ENCODE measurements around the gene DECR2.

The DECR2 gene

GRCh38 chr16:363110-363765, 38.4 kb upstream of the DECR2 start:
- Mint-ChIP-seq H3K4me3 (no peak overlapping the region), H3K36me3 (peaks cover 8% of the 10 kb centered on the region), H3K27ac (no peak overlapping the region), H3K4me1 (peaks cover 9% of the 10 kb centered on the region), H3K9me3 (no peaks in the 10 kb centered on the region)
- ATAC-seq (no peak), DNase-seq (ENCODE audit: low spot score in 2 of 2) (no peak)

DNA sequence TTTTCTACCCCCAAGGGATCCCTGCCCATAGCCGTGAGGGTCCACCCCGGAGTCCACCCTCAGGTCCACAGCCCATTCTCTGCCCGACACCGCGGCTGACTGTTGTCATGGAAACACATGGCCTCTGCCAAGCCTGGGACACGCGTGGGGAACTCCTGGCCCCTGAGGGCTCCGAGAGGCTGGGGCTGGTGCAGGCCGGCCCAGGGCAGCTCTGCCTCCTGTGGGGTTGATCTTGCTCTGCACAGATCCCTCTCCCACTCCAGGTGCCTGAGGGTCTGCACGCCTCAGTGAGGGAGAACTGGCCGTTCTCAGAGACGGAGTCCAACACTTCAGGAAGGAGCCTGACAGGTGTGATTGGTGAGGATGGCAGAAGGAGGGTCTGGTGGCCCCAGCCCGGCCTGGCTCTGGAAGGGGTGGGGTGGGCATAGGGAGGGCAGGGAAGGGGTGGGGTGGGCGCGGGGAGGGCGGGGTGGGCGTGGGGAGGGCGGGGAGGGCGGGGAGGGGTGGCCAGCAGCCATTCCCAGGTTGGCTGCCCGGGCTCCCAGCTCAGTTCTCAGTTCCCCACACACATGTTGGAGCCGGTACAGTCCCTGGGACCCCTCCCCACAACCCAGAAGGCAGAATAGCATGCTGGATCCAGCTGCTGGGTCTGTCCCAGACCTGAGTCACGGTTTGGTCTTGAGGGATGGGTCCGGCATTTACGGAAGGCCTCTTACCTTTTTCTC, 37.8 kb upstream of the DECR2 start:
- Mint-ChIP-seq H3K36me3 (peaks cover 10% of the 10 kb centered on the region), H3K4me1 (peaks cover 9% of the 10 kb centered on the region), H3K27ac (no peak overlapping the region), H3K9me3 (no peaks in the 10 kb centered on the region), H3K4me3 (no peak overlapping the region)
- DNase-seq (ENCODE audit: low spot score in 2 of 2) (no peak), ATAC-seq (no peak)

DNA sequence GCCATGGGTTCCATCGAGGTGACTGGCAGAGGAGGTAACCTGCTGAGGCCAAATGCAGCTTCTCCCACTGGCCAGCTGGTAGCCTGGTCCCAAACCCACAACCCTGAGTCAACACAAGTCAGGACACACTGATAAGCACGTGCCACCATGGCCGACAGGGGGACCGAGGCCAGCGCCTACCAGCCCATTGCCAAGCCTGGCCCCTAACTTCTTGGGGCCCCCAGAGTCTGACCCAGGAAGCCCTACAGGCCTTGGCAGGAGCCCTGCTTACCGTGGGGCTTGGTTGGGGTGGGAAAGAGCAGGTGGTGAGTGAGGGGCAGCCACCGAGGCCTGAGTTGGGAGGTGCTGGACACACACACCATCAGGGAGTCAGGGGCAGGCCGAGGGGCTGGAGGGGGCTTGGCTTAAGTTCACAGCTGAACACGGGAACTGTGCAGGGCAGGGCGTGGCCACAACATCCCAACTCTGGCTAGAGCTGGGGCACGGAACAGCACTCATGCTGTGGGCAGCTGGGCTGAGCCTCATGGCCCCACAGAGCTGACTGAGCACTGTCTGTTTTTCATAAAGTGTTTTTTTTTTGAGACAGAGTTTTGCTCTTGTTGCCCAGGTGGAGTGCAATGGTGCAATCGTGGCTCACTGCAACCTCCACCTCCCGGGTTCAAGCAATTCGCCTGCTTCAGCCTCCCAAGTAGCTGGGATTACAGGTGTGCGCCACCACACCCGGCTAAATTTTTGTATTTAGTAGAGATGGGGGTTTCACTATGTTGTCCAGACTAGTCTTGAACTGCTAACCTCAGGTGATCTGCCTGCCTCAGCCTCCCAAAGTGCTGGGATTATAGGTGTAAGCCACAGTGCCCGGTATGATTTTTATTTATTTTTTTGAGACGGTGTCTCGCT, 36.8 kb upstream of the DECR2 start:
- Mint-ChIP-seq H3K9me3 (no peaks in the 10 kb centered on the region), H3K4me1 (peaks cover 15% of the 10 kb centered on the region), H3K4me3 (no peak overlapping the region), H3K36me3 (peaks cover 15% of the 10 kb centered on the region), H3K27ac (no peak overlapping the region)
- ATAC-seq (no peak), DNase-seq (ENCODE audit: low spot score in 2 of 2) (no peak)

GRCh38 chr16:366476-366875, 35.2 kb upstream of the DECR2 start:
- DNase-seq (ENCODE audit: low spot score in 2 of 2) (no peak), ATAC-seq (no peak)
- Mint-ChIP-seq H3K4me3 (no peak overlapping the region), H3K4me1 (peaks cover 26% of the 10 kb centered on the region), H3K27ac (no peak overlapping the region), H3K9me3 (no peaks in the 10 kb centered on the region), H3K36me3 (peaks cover 24% of the 10 kb centered on the region)

DNA sequence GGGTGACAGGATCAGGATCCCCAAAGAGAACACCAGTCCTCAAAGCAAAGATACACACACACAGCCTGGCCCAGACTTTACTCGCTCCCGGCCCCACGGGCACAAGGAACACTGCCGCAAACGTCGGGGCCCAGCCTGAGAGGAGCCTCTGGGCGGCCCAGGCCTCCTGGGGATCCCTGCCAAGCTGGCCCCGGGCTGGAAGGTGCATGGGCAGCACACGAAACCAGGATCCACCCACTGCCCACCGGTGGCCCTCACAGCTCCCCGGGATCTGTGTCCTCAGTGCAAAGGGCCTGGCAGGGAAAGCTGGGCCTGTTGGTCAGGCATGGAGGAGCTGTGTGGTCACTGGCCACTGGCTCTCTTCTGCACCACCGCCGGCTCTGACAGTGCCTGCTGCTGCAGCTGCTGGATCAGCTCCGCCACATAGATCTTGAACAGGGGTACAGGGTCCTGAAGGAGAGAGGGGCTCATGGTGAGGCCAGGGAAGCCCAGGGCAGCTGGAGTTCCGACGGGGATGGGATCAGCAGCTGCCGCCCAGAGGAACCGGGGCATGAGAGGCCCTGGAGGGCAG, 34.3 kb upstream of the DECR2 start:
- Mint-ChIP-seq H3K36me3 (peaks cover 24% of the 10 kb centered on the region), H3K4me3 (no peak overlapping the region), H3K4me1 (peaks cover 23% of the 10 kb centered on the region), H3K9me3 (no peaks in the 10 kb centered on the region), H3K27ac (no peak overlapping the region)
- DNase-seq (ENCODE audit: low spot score in 2 of 2), result no peak
- ATAC-seq, result no peak

DNA sequence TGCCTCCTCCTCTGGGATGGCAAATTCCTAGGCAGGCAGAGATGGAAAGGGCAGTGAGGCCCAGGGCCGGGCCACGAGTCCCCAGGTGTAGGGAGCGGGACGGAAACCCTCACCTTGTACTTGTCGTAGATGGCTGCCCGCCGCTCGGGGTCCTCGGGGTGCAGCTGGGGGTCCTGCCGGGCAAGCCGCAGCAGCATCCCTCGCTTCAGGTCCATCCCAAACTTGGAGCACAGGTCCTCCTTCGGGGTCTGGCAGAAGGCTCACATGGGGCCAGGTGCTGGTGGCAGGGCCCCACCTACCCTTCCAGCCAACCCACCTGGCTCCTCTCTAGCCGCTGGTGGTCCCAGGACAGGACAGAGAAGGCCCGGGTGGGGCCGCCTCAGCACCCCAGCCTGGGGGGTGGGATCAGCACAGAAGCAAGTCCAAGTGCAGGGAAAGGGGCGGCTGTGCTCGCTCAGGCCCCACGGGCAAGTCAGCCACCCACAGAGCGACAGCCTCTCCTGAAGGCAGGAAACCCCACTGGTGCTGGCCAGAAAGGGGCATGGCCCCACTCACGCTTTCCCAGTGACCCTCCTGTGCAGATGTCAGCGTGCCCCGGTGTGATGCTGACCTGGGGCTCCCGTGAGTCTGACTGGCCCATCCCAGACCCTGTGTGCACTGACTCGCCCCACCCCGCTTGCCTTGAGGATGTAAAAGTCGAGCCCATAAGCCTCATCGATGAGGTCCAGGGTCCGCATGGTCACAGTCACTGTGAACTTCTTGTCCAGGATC, 33.1 kb upstream of the DECR2 start:
- Mint-ChIP-seq H3K9me3 (no peaks in the 10 kb centered on the region), H3K36me3 (peaks cover 24% of the 10 kb centered on the region), H3K4me1 (peaks cover 22% of the 10 kb centered on the region), H3K27ac (no peak overlapping the region), H3K4me3 (no peak overlapping the region)
- DNase-seq (ENCODE audit: low spot score in 2 of 2) (no peak), ATAC-seq (no peak)

DNA sequence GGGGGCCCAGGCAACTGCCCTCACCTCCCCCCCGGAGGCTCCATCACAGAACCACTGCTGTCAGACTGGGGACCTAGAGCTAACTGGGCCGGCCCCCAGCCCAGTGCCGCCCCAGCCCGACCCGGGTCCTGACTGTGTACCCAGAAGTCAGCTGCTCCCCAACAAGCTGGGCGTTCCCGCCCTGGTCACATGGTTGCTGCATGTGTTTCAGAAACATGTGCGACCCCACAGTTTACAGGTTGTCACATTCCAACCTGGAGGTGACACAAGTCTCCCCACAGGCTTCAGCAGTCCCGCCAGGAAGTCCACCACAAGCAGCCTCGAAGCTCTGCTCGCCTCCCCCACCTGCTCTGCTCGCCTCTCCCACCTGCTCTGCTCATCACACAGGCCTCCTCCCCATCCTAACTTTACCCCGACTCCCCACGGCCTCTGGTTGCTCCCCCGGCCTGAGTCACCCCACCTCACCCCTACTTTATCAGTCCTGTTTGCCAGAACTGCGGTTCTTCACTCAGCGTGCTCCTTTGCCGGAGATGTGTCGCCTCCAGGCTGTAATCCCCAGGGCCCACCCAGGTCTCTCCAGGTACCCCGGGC, 32.3 kb upstream of the DECR2 start:
- Mint-ChIP-seq H3K36me3 (peaks cover 24% of the 10 kb centered on the region), H3K4me3 (peak overlapping the region; percentile 85), H3K9me3 (no peaks in the 10 kb centered on the region), H3K4me1 (peaks cover 22% of the 10 kb centered on the region), H3K27ac (peak overlapping the region; percentile 97)
- ATAC-seq (no peak), DNase-seq (ENCODE audit: low spot score in 2 of 2) (no peak)

GRCh38 chr16:369866-370436, 31.7 kb upstream of the DECR2 start:
- Mint-ChIP-seq H3K4me1 (peaks cover 22% of the 10 kb centered on the region), H3K27ac (peak overlapping the region; percentile 97), H3K36me3 (peaks cover 26% of the 10 kb centered on the region), H3K9me3 (no peaks in the 10 kb centered on the region), H3K4me3 (peak overlapping the region; percentile 85)
- no peak for DNase-seq (ENCODE audit: low spot score in 2 of 2)
- no peak for ATAC-seq

DNA sequence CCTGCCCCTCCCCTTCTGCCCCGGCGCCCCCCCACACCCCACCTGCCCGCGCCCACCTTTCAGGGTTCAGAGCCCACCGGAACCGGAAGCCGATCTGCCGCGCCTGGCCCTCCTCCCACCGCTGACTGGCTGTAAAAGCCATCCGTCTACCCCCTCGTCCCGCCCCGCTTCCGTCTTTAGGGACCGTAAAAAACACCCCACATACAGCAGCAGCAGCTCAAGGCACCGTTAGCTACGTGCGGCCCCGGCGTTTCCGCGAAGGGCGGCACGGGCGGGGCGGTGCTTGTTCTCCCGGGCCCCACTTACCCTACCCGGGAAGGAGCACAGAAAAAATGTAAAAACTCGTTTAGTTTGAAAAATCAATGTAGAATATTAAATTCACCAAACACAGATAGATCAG, 31.2 kb upstream of the DECR2 start, which contains the start of gene MRPL28:
Gene MRPL28, minus strand, starts transcription at position 96 of the 400 bp plus-strand sequence. CDS start 320 bp downstream, outside the sequence.
- H3K9me3 Mint-ChIP-seq, result no peaks in the 10 kb centered on the region
- H3K4me1 Mint-ChIP-seq, result peaks cover 22% of the 10 kb centered on the region
- H3K27ac Mint-ChIP-seq, result peak within 1 kb of the TSS; percentile 97
- H3K36me3 Mint-ChIP-seq, result peaks cover 30% of the 10 kb centered on the region
- ATAC-seq (peak; percentile 98), DNase-seq (ENCODE audit: low spot score in 2 of 2) (peak; percentile 90 to 98)
- peak within 1 kb of the TSS; percentile 85 for H3K4me3 Mint-ChIP-seq

DNA sequence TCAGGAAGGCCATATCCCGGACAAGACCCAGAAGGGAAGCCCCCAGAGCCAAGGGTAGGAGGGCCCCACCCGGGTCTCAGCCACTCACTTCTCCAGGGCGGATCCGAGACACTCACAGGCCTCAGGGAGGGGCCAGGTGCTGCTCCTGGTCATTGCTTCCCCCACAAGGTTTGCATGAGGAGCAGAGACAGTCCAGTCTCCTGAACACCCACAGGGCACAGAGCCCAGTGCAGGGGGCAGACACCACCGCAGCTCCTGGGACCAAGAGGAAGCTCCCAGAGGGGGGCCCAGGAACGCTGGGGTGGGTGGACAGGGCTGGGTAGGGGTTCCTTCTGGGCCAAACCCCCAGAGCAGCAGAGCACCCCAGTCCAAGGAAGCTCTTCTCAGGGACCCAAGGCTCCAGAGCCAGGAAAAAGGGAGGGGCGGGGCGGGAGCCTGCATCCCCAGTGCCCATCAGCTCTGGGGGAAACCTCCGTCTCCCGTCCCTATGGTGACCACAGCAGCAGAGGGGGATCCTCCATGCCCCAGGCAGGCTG, 30.6 kb upstream of the DECR2 start:
- Mint-ChIP-seq H3K4me1 (peaks cover 22% of the 10 kb centered on the region), H3K4me3 (peak overlapping the region; percentile 85), H3K9me3 (no peaks in the 10 kb centered on the region), H3K27ac (peak overlapping the region; percentile 97), H3K36me3 (peaks cover 30% of the 10 kb centered on the region)
- ATAC-seq, result no peak
- DNase-seq (ENCODE audit: low spot score in 2 of 2), result no peak

- ATAC-seq (no peak), DNase-seq (ENCODE audit: low spot score in 2 of 2) (no peak)
- no peaks in the 10 kb centered on the region for H3K9me3 Mint-ChIP-seq
- H3K36me3 Mint-ChIP-seq, result peaks cover 29% of the 10 kb centered on the region
- no peak overlapping the region for H3K27ac Mint-ChIP-seq
- peaks cover 22% of the 10 kb centered on the region for H3K4me1 Mint-ChIP-seq
- H3K4me3 Mint-ChIP-seq, result no peak overlapping the region
Measured at GRCh38 chr16:371515-372301, 30.0 kb upstream of the DECR2 start.

- H3K27ac Mint-ChIP-seq, result no peak overlapping the region
- DNase-seq (ENCODE audit: low spot score in 2 of 2) (no peak), ATAC-seq (no peak)
- peaks cover 22% of the 10 kb centered on the region for H3K4me1 Mint-ChIP-seq
- no peak overlapping the region for H3K4me3 Mint-ChIP-seq
- H3K9me3 Mint-ChIP-seq, result no peaks in the 10 kb centered on the region
- peaks cover 22% of the 10 kb centered on the region for H3K36me3 Mint-ChIP-seq
Measured at GRCh38 chr16:372302-372983, 29.2 kb upstream of the DECR2 start.

Data from stimulated activated effector memory CD8-positive, alpha-beta T cell treated with anti-CD3 and anti-CD28 coated beads, Interleukin-12 subunit alpha, Interleukin-12 subunit beta, amount 100 ng/mL, for 72 hours (primary cell).